NOMO-1 treated with DMSO at 0.1 percent for 48 hours (cell line): ENCODE measurements around the gene ANK3.
A peak's percentile ranks its signal among the peaks of the same experiment; 100 is the strongest.

Experiments
- DNase-seq: peaks from one replicate; lab custom pipeline; 2025; ENCODE audit not compliant: unreplicated experiment; lab: John Stamatoyannopoulos, UW

Gene ANK3

GRCh38 chr10:60380781-60381180, 8.9 kb downstream of the ANK3 start:
- DNase-seq, result no peak

- DNase-seq, result no peak
Observed at GRCh38 chr10:60377955-60378354, 11.7 kb downstream of the ANK3 start.

GRCh38 chr10:60377042-60377352, 12.7 kb downstream of the ANK3 start:
- no peak for DNase-seq

GRCh38 chr10:60376221-60377041, 13.2 kb downstream of the ANK3 start:
- DNase-seq, result no peak

GRCh38 chr10:60375293-60376004, 14.2 kb downstream of the ANK3 start:
- DNase-seq, result no peak

- DNase-seq, result peak; percentile 26
Observed at GRCh38 chr10:60374836-60375235, 14.8 kb downstream of the ANK3 start.

GRCh38 chr10:60372436-60372835, 17.2 kb downstream of the ANK3 start:
- DNase-seq, result no peak

GRCh38 chr10:60369547-60369930, 20.1 kb downstream of the ANK3 start:
- no peak for DNase-seq

- no peak for DNase-seq
Observed at GRCh38 chr10:60368875-60369546, 20.7 kb downstream of the ANK3 start.

- DNase-seq, result no peak
Observed at GRCh38 chr10:60367901-60368300, 21.8 kb downstream of the ANK3 start.

GRCh38 chr10:60367431-60367830, 22.2 kb downstream of the ANK3 start:
- no peak for DNase-seq

GRCh38 chr10:60367024-60367423, 22.7 kb downstream of the ANK3 start:
- DNase-seq, result no peak

GRCh38 chr10:60363187-60363586, 26.5 kb downstream of the ANK3 start:
- DNase-seq, result no peak

- DNase-seq, result no peak
Observed at GRCh38 chr10:60362461-60362860, 27.2 kb downstream of the ANK3 start.

GRCh38 chr10:60359066-60359465, 30.6 kb downstream of the ANK3 start:
- DNase-seq, result no peak

- DNase-seq, result no peak
Observed at GRCh38 chr10:60358282-60358681, 31.4 kb downstream of the ANK3 start.

GRCh38 chr10:60353519-60354258, 36.0 kb downstream of the ANK3 start:
- no peak for DNase-seq

GRCh38 chr10:60352105-60352504, 37.6 kb downstream of the ANK3 start:
- DNase-seq, result no peak

- no peak for DNase-seq
Observed at GRCh38 chr10:60351191-60351853, 38.4 kb downstream of the ANK3 start.

GRCh38 chr10:60350400-60350799, 39.3 kb downstream of the ANK3 start:
- no peak for DNase-seq

- DNase-seq, result no peak
Observed at GRCh38 chr10:60349426-60349825, 40.2 kb downstream of the ANK3 start.
